ENCODE measurements around the gene MYBPC3. TPM values are rescaled to one million over a fixed set of nuclear protein-coding genes. Genes with fewer than 3 reads are reported as not detected.

MYBPC3 gene
- total RNA-seq, 1 experiment from 2014 or later = not detected

DNA sequence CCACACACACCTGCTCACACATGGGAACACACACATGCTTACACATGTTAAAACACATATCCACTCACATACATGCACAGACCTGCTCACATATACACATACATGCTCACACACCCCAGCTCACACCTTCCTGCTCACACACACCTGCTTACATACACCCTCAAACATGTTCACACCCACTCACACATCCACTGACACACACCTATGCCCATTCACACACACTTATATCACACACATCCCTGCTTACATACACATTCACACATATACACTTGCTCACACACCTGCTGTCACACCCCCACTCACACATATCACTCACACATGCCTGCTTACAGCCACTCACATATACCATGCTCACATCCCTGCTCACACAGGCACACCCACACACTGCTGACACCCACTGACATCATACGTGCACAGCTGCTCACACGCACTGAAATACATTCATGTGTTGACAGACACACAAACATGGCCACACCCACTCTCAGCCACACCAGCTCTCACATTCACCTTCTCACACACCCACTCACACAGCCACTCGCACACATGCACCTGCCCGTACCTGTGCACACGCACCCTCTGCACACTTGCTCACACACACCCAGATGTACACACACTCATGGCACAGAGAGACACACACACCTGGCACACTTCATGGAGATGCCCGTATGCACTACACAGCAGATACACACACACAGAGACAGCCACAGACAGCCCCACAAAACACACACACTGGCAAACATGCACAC, 5.7 kb upstream of the MYBPC3 start:
- DNase-seq (ENCODE audit: low read depth) = no peak

DNA sequence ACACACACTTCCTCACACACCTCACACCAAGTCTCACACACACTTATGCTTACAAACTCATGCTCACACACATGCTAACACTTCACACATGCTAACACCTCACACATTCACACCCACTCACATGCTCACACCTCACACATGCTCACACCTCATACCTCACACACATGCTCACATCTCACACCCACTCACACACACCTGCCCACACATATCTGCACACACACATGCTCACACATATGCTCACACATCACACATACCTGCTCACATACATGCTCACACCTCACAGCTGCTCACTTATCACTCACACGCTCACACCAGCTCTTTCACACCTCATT, 4.5 kb upstream of the MYBPC3 start:
- DNase-seq (ENCODE audit: low read depth) = no peak

DNA sequence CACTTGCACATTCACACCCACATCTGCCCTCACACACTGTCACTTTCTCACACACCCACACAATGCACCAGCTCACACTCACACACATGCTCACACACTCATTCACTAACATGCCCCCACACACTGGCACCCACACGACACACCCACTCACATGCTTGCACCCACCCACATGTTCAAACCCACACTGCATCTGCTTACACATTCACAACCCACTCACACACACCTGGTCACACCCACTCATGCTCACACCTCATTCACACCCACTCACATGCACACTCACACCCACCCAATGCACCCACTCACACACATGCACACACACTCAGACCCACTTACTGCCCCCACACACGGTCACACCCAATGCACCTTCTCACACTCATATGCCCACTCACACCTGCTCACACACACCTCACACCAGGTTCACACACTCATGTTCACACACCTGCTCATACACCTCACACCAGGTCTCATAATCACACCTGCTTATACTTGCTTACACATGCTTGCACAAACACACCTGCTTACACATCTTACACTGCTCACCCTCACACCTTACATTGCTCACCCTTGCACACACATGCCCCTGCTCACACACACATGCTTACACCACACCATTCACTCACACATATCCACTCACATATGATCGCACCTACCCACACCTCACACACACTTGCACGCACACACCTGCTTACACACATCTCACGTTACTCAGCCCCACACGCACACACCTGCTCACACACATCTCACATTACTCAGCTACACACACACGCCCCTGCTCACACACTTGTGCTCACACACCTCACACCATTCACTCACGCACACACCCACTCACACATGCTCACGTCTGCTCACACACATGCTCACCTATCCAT, 3.9 kb upstream of the MYBPC3 start:
- DNase-seq (ENCODE audit: low read depth) = no peak

DNA sequence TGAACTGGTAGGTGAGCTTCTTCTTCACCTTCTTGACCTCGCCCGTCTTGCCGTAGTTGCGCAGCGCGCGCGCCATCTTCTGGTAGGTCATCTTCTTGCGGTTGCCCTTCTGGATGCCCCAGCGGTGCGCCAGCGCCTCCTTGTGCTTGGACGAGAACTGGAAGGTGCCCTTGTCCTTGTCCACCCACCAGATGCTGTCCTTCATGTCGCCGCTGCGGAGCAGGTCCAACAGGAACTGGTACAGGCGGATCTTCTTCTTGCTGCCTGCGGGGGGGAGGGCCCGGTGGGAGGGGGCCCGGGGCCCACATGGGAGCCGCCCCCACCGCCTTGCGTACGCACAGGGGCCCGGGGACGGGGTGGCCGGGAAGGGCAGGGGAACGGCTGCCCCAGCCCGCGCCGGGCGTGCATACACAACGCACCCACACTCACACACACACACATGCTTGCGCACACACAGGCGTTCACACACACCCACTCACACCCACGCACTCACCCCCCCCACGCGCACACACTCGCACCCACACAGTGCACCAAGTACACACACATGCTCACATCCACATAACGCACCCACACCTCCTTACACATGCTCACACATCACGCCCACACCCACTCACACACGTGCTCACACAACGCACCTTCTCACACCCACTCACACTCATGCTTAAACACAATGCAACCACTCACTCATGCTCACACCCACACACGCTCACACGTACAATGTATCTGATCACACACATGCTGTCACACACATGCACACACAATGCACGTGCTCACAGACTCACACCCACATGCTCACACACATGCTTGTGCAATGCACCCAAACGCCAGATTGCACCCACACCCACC, 3.0 kb upstream of the MYBPC3 start:
- peak; percentile 86 for DNase-seq (ENCODE audit: low read depth)

DNA sequence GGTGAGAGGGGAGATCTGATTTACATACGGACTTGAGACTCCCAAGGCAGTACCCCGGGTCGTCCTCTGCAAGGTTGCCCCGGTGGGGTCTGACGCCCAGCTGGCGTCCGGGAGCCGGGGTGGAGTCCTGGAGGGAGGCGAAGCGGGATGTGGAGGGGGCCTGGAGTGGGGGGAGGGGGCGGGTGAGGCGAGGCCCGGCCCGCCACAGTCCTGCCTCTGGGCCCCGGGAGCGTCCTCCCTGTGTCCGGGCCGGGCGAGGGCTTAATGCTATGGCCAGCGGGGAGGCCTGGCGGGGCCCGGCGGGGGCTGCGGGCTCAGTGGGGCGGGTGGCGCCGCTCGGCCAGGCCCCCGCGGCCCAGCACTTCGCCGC, 2.4 kb upstream of the MYBPC3 start:
- no peak for DNase-seq (ENCODE audit: low read depth)

DNA sequence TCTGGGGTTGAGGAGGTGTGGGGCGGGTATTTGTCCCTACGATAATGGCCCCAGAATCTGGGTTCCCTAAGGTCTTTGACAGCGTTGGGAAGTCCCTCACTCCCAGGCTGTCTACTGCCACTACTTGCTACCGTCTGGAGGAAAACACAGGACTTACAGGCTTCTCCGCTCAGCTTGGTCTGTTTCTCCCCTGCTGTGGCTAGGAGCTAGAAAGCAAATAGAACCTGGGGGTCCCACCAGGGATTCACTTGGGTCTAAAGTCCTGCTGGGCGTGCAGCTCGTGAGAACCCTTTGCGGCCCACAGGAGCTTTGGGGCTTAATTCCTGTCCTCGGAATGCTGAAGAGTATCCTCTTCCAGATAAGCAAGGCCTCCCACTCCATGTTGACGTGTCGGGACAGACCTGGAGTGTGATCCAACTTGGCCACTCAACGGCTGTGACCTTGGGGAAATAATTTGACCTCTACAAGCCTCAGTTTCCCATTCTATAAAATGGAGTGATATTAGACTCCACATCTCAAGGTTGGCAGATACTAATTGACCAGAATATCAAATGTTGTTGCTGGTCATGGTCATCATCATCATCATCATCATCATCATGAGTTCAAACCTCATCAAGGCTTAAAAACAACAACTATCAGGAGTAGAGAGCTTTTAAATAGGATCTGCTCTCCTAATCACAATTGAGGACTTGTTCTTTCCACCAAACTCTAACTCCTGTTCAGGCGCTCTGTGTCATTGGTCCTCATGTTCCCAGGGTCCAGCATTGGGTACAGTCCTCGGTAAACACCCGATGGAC, 1.7 kb upstream of the MYBPC3 start:
- DNase-seq (ENCODE audit: low read depth) = no peak

DNA sequence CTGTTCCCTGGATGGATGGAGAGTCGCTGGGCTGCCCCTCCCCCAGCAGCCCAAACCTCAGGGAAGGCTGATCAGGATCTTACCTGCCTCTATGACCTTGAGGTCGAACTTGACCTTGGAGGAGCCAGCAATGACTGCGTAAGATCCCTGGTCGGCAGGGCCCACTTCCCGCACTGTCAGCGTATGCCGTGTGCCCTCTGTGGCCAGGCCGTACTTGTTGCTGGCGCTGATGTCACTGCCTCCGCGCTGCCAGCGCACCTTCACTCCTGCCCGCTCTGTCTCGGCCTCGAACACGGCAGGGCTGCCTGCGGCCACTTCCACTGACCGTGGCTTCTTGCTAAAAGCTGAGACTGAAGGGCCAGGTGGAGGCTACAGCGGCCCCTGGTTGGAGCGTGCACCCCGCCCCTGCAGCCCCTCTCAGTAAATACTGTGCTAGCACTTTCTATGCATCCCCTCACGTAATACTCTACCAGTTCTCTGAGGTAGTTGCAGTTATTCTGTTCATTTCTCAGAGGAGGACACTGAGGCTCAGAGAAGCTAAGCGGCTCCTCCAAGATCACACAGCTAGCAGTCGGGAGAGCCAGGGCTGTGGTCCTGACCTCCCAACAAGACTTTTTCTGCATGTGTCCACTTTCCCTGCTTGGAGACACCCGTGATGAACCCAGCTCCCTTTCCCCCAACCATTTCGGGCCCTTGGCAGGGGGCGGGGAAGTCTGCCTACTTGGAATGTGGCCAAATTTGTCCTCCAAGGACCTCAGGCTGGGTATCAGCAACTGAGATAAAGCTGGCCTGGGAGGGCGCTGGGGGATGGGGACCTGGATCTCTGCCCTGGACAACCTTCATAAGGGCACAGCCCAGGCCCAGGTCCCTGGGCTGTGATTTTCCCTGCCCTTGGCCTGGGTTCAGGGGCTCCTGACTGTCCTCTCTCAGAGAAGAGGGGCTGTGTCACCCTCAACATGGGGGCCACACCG, 1.1 kb downstream of the MYBPC3 start:
- no peak for DNase-seq (ENCODE audit: low read depth)

DNA sequence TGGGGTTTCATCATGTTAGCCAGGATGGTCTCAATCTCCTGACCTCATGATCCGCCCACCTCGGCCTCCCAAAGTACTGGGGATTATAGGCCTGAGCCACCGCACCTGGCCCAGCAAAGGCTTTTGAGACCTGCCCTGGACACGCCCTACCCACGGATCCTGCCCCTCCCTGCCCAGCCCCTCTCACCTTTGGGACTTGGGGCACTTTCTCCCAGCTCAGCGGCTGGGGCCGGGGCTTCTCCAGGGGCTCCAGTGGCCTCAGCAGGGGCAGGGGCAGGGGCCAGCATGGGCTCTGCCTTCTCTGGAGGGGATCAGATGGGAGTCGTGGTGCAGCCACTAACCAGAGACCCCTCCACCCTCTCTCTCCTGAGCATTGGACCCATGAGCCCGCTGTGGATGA, 2.2 kb downstream of the MYBPC3 start:
- no peak for DNase-seq (ENCODE audit: low read depth)

DNA sequence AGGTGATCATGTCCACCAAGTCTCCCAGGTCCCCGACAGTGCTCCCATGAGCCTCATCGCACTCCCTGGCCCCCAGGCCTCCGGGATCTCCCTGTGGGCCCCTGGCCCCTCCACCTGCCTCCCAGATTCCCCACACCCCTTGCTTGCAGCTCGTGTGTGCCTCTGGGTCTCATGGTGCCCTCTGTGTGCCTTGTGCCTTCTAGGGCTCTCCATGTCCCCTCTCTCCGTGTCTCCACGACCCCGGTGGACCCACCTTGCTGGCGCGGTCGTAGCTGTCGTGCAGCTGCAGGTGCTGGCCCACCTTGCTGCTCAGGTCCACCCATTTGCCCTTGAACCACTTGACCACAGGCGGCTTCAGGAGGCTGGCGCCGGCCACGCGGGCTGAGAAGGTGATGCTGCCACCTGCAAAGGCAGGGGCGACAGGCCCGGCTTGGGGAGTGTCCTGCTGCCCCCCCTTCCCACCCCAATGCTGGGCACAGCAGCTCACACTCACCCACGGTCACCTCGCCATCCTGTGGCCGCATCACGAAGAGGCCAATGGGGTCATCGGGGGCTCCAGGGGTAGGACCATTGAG, 2.9 kb downstream of the MYBPC3 start:
- DNase-seq (ENCODE audit: low read depth) = no peak

DNA sequence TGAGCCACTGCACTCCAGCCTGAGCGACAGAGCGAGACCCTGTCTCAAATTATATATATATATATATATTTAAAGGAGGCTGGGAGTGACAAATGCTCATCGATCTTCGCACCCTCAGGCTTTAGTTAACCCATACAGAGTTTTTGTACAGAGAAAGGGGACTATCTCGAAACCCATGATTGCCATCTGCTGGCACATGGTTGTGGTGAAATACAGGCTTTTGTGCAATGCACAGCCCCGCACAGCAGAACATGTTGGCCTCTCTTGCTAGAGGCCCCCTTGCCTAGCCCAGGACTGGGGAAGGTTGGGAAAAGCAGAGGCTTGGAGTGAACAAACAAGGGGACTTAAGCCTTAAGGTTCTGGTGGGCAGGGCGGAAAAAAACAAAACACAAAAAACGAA, 3.6 kb downstream of the MYBPC3 start:
- peak; percentile 58 for DNase-seq (ENCODE audit: low read depth)

DNA sequence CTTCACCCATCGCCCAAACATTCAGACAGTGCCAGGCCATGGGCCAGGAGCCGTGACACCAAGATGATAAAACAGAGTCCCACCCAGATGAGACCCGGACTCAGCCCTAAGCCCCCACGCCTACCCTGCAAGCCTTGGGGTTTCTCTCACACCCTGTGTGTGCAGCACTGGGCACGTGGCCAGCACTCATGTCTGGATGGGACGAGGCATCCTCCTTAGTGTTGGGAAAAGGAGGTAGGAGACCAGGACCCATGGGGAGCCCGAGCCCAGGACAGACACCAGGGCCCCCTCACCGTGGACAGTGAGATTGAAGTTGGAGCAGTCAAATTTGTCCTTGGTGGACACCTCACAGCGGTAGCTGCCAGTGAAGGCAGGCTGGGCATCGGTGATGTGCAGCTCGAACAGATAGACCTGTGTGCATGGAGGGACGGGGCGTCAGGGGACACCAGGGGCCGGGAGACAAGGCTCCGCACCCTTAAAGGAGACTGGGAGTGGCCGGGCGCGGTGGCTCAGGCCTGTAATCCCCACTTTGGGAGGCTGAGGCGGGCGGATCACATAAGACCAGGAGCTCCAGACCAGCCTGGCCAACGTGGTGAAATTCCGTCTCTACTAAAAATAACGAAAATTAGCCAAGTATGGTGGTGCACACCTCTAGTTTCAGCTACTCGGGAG, 4.2 kb downstream of the MYBPC3 start:
- DNase-seq (ENCODE audit: low read depth) = no peak

DNA sequence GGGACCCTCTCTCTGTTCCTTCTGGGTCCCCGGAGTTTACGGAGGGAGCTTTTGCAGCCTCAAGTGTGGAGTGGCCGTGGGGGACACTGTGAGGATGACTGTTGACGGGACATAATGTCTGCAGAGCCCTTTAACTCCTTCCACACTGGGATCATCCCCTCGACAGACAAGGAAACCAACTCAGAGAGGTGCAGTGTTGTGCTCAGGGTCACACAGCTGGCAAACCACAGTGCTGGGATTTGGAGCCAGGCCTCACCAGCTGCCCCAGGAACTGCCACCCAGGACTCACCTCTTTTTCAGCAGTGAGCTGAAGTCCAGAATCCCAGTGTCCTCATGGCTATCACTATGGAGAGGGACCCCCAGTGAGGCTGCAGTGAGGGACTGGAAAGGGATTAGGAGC, 5.4 kb downstream of the MYBPC3 start:
- DNase-seq (ENCODE audit: low read depth) = no peak

DNA sequence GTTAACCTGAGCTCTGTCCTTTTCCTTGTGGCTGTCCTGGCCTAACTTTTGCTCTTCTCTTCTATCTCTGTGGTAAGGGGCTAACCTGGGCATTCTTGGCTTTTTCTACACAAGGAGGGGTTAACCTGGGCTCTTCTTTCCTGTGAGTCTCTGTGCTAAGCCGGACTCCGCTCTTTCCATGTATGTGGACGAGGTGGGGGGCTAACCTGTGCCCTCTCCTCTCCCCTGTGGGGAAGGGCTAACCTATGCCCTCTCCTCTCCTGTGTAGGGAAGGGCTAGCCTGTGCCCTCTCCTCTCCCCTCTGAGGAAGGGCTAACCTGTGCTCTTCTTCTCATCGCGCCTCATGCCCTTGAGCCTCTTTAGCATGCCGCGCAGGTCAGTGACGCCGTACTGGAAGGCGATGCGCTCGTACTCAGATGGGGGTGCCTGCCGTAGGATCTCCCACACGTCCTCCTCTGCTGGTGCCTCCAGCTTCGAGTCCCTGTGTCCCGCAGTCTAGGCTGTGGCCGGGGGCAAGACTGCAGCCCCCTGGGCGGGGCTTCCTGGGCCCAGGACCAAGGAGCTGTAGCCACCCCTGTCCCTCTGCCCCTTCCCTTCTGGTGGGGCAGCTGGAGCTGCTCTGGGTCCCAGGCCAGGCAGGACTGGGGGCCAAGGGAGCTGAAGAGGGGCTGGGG, 6.5 kb downstream of the MYBPC3 start:
- DNase-seq (ENCODE audit: low read depth) = no peak

DNA sequence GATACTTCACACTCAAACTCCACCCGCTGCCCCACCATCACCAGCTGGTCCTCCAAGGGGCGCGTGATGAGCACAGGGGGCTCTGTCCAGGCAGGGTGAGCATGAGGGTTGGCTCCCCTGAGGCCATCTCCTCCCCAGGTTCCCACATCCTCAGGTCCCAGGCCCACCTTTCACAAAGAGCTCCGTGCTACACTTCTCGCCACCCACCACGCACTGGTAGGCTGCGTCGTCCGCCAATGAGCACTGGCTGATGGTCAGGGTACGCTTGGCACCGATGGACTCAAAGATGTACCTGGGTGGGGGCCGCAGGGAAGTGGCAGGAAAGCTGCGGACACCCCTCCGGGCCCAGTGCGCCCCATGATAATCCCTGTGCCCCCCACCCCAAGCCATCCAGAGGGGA, 9.6 kb downstream of the MYBPC3 start:
- DNase-seq (ENCODE audit: low read depth) = no peak

DNA sequence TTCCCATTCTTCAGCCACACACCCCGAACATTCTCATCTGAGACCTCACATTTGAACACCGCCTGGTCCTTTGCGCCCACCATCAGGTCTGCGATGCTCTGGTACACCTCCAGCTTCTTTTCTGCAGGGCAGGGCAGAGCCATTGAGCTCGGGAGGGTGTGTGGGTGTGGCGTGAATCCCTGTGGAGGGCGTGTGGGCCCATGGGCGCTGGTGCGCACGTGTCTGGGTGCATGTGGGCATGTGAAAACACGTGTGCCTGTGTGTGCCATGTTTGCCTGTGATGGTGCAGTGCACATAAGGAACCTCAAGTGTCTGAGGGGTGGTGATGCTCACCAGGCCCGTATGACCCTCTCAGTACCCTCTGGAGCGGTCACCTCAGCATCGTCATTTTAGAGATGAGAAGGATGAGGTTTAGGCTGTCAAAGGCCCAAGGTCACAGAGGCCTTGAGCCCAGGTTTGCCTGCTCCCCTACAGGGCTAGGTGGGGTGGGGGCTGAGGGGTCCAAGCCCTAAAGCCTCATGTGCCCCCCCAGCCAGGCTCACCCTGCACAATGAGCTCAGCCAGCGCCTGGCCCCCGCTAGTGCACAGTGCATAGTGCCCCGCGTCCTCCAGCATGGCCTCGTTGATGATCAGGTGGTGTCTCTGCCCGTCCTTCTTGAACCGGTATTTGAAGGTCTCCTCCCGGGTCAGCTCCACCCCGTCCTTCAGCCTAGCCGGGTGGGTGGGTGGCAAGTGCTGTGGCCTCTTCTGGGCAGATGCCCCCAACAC, 10.3 kb downstream of the MYBPC3 start:
- DNase-seq (ENCODE audit: low read depth) = no peak

DNA sequence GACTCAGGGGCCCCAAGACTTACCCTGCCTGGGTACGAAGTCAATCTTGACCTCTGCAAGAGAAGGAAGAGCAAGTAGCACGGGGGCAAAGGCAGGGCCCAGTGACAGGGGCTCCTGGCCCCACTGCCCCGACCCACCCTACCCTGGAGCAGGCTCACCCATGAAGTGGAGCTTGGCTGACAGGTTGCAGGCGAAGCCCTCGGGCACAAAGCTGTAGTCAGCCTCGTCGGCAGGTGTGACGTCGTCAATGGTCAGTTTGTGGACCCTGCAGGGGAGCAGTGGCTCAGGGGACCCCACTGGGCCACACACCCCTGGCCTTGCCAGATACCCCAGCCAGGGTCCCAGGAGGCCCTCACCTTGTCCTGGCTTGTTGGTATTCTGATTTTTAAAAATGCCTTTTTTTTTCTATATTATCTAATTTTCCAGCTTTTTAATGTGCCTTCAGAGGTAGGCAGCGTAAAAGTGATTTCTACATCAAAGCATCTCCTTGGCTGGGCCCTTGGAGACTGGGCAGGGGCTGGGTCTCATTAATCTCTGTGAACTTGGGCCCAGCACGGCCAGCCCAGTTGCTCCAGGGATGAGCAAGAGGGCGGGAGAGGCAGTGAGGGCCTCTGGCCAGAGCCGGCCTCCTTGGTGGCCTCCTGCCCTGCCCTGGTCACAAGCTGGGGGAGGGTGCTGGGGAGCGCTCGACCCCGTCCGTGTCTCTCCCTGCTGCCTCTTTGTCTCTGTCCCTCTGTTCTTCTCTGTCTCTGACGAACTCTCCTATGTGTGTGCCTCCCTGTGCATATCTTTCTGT, 11.3 kb downstream of the MYBPC3 start:
- DNase-seq (ENCODE audit: low read depth) = no peak

DNA sequence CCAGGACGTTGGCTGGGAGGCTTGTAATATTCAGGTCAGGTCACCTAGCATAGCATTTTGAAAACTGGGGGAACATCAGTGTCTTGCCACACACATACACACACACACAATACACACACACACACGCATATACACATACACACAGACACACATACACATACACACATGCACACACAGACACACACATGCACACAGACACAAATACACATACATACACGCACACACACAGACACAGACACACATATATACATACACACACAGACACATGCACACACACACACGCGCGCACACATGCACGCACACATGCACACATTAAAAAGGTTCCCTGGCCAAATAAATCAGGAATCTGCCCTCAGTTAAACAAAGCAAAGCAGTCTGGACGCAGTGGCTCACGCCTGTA, 12.5 kb downstream of the MYBPC3 start:
- no peak for DNase-seq (ENCODE audit: low read depth)

All from M059J (cell line).